Muscle layer of colon (tissue), 2 donors: Measurements from ENCODE around the gene AKNAD1.
"Not testable (repeated sequence)": the region's sequence is repeated elsewhere in the genome, so short reads cannot be mapped to it uniquely, and the experiment has no call there.

ENCODE experiments used
- H3K27ac ChIP-seq: one replicate; pipeline ENCODE4 v1.7.0; 2013; ENCODE audit warnings: low read depth, mild to moderate bottlenecking, low read length, moderate library complexity
- H3K27me3 ChIP-seq, 2 donors: one replicate each; pipeline ENCODE4 v1.7.0; 2013; ENCODE audit warnings: low read length in 2 of 2, mild to moderate bottlenecking in 2 of 2; ENCODE audit not compliant: insufficient read depth in 2 of 2, control insufficient read depth in 1 of 2
- H3K36me3 ChIP-seq: one replicate; pipeline ENCODE4 v1.7.0; 2013; ENCODE audit warnings: mild to moderate bottlenecking, low read length; ENCODE audit not compliant: insufficient read depth
- H3K4me1 ChIP-seq: one replicate; pipeline ENCODE4 v1.7.0; 2013; ENCODE audit warnings: mild to moderate bottlenecking, low read length; ENCODE audit not compliant: insufficient read depth
- H3K4me3 ChIP-seq, 2 donors: one replicate each; pipeline ENCODE4 v1.7.0; 2013; ENCODE audit warnings: low read length in 2 of 2, low read depth in 1 of 2, mild to moderate bottlenecking in 1 of 2, moderate library complexity in 1 of 2
- H3K9ac ChIP-seq: one replicate; pipeline ENCODE4 v1.7.0; 2013; ENCODE audit warnings: low read length
- H3K9me3 ChIP-seq: one replicate; pipeline ENCODE4 v1.7.0; 2013; ENCODE audit warnings: mild to moderate bottlenecking, low read length
- donor health status: abdominal sarcoma.
- donor health status: Adenocarcinoma of cecum.

Gene AKNAD1

DNA sequence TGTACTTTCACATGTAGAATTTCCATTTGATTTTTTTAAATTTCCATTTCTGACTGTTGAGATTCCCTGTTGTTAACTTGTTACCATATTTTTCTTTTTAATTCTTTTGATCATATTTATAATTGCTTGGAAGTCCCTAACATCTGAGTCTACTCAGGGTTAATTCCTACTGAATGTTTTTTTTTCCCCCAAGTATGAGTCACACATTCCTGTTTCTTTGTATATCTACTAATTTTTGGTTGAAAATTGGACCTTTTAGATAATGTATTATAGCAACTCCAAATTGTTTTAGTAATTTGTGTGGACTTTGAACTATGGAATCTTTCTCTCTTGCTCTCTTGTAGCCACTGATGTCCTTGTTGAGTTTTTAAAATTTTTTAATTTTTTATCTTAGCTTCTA lies 55.8 kb downstream of the AKNAD1 start:
- Histone ChIP-seq H3K4me1 (no peaks in the 10 kb centered on the region), H3K36me3 (peaks cover 27% of the 10 kb centered on the region), H3K9me3 (no peaks in the 10 kb centered on the region), H3K27ac (no peak overlapping the region), H3K9ac (no peak overlapping the region), H3K4me3 (no peak overlapping the region), H3K27me3 (no peaks in the 10 kb centered on the region)

DNA sequence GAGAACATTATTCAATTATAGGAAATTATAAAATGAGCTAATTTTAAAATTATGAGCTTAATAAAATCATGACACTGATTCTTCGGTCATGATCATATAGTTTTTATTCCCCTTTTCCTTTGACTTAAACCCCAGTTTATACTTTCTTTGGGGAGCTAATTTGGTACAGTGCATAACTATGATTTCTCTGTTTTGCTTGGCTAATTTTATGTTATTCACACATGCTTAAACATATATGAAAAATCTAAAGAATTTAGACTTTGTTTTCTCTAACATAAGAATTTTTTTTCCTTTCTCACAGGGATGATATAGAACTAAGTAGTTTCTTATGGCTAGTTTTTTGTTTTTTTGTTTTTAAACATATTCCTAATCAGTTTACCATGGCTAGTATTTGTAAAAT lies 57.9 kb downstream of the AKNAD1 start:
- no peak overlapping the region for H3K4me3 ChIP-seq
- H3K27me3 ChIP-seq, result no peaks in the 10 kb centered on the region
- H3K27ac ChIP-seq, result no peak overlapping the region
- H3K9ac ChIP-seq, result no peak overlapping the region
- peaks cover 38% of the 10 kb centered on the region for H3K36me3 ChIP-seq
- no peaks in the 10 kb centered on the region for H3K9me3 ChIP-seq
- H3K4me1 ChIP-seq, result no peaks in the 10 kb centered on the region

DNA sequence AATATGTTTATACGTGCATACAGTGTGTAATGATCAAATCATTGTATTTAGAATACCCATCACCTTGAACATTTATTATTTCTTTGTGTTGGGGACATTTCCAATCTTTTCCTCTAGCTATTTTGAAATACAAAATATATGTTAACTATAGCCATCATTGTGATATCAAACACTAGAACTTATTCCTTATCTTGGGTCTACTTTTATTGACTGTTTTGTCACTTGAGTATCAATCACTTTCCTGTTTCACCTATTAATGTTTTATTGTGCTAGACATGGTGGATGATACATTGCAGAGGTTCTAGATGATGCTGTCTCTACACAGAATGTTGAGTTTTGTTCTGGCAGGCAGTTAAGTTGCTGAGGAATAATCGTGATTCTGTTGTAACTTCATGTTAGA lies 64.5 kb downstream of the AKNAD1 start:
- Histone ChIP-seq H3K27me3 (no peaks in the 10 kb centered on the region), H3K9ac (no peak overlapping the region), H3K27ac (no peak overlapping the region), H3K4me3 (no peak overlapping the region), H3K36me3 (peaks cover 32% of the 10 kb centered on the region), H3K9me3 (peaks cover 4% of the 10 kb centered on the region), H3K4me1 (no peaks in the 10 kb centered on the region)

DNA sequence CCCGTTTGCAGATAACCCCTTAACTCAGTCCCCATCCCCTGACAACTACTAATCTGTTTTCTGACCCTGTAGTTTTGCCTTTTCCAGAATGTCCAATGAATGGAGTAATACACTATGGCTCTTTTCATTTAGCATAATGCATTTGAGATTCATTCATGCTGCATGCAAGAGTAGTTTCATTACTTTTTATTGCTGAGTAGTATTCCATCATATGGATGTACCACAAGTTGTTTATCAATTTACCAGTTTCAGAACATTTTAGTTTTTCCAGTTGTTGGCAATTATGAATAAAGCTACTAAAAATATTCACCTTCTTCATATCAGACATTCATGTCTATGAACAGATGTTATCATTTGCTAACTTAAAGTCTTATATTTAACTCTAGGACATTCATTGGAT lies 65.1 kb downstream of the AKNAD1 start:
- Histone ChIP-seq H3K27ac (no peak overlapping the region), H3K27me3 (no peaks in the 10 kb centered on the region), H3K36me3 (peaks cover 32% of the 10 kb centered on the region), H3K4me1 (no peaks in the 10 kb centered on the region), H3K4me3 (no peak overlapping the region), H3K9ac (no peak overlapping the region), H3K9me3 (peaks cover 4% of the 10 kb centered on the region)

DNA sequence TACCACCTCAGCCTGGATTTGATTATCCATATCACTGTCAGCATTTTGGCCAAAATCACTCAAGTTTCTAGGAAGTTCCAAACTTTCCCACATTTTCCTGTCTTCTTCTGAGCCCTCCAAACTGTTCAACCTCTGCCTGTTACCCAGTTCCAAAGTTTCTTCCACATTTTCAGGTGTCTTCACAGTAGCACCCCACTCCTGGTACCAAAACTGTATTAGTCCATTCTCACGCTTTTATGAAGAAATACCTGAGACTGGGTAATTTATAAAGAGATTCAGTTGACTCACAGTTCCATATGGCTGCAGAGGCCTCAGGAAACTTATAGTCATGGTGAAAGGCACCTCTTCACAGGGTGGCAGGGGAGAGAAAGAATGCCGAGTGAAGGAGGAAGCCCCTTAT lies 71.0 kb downstream of the AKNAD1 start:
- Histone ChIP-seq H3K9me3 (peaks cover 11% of the 10 kb centered on the region), H3K27ac (no peak overlapping the region), H3K4me3 (no peak overlapping the region), H3K4me1 (no peaks in the 10 kb centered on the region), H3K36me3 (peaks cover 26% of the 10 kb centered on the region), H3K27me3 (no peaks in the 10 kb centered on the region), H3K9ac (no peak overlapping the region)

DNA sequence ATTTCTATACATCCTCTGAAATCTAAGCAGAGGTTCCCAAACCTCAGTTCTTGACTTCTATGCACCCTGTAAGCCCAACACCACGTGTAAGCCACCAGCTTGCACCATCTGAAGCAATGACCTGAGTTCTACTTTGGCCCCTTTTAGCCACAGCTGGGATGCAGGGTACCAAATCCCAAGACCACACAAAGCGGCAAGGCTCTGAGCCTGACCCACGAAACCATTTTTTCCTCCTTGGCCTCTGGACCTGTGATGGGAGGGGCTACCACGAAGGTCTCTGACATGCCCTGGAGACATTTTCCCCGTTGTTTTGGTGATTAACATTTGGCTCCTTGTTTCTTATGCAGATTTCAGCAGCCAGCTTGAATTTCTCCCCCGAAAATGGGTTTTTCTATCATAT lies 71.6 kb downstream of the AKNAD1 start:
- Histone ChIP-seq H3K36me3 (peaks cover 28% of the 10 kb centered on the region), H3K9me3 (peaks cover 11% of the 10 kb centered on the region), H3K9ac (no peak overlapping the region), H3K4me3 (no peak overlapping the region), H3K4me1 (no peaks in the 10 kb centered on the region), H3K27me3 (no peaks in the 10 kb centered on the region), H3K27ac (no peak overlapping the region)

- Histone ChIP-seq H3K9me3 (peaks cover 11% of the 10 kb centered on the region), H3K36me3 (peaks cover 54% of the 10 kb centered on the region)
- not testable (repeated sequence) for H3K9ac ChIP-seq, H3K4me3 ChIP-seq, H3K4me1 ChIP-seq, H3K27me3 ChIP-seq, H3K27ac ChIP-seq
Measured at GRCh38 chr1:108781575-108781944, 75.3 kb downstream of the AKNAD1 start.

GRCh38 chr1:108780937-108781574 lies 75.8 kb downstream of the AKNAD1 start:
- H3K27me3 ChIP-seq, result no peaks in the 10 kb centered on the region
- H3K36me3 ChIP-seq, result peaks cover 53% of the 10 kb centered on the region

DNA sequence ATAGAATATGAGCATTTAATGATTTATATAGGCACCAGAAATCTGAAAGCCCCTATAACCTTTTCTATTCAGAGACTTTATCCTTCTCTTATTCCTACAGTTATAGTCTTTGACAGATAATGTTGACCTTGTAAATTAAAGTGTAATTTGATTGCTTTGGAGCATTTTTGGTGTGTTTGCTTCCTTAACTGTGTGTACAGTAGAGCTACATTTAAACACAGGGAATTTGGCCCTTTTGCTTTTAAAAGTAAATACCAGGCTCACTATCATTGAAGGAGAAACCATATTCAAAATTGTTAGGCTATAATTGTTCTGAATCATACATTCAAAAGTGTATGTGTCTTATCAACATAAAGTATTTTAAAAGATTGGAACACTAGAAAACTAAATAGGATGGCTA lies 77.4 kb downstream of the AKNAD1 start:
- no peak overlapping the region for H3K27ac ChIP-seq

More at GRCh38 chr1:108780937-108781574, 75.8 kb downstream of the AKNAD1 start:
- Histone ChIP-seq H3K27ac (no peak overlapping the region), H3K4me1 (no peaks in the 10 kb centered on the region), H3K9me3 (peaks cover 8% of the 10 kb centered on the region), H3K4me3 (no peak overlapping the region), H3K9ac (no peak overlapping the region)

DNA sequence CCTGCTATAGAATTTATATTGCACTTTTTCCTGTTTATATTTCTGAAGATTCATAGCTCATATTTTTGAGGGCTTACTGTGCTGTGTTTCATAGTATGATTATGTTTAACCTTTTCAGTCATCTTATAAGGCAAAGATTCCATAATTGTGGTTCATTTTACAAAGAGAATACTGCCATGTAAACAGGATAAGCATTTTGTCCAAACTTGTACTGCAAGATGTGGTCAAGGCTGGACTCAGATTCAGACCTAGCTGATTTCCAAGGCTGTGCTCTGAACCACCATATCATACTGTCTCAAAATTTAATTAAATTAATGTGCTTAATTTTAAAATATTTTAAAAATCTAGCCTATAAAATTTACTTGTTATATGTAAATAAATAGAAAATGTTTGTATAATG lies 79.1 kb downstream of the AKNAD1 start:
- Histone ChIP-seq H3K36me3 (peaks cover 56% of the 10 kb centered on the region), H3K27me3 (no peaks in the 10 kb centered on the region), H3K4me3 (no peak overlapping the region), H3K27ac (no peak overlapping the region), H3K9ac (no peak overlapping the region), H3K4me1 (no peaks in the 10 kb centered on the region), H3K9me3 (no peaks in the 10 kb centered on the region)

More for the DNA sequence above, 77.4 kb downstream of the AKNAD1 start:
- Histone ChIP-seq H3K4me3 (no peak overlapping the region), H3K4me1 (no peaks in the 10 kb centered on the region), H3K36me3 (peaks cover 44% of the 10 kb centered on the region), H3K9ac (no peak overlapping the region), H3K27me3 (no peaks in the 10 kb centered on the region), H3K9me3 (no peaks in the 10 kb centered on the region)

GRCh38 chr1:108767708-108768107 lies 89.2 kb downstream of the AKNAD1 start:
- H3K36me3 ChIP-seq, result peaks cover 59% of the 10 kb centered on the region
- no peaks in the 10 kb centered on the region for H3K9me3 ChIP-seq
- no peak overlapping the region for H3K9ac ChIP-seq
- H3K4me1 ChIP-seq, result no peaks in the 10 kb centered on the region
- H3K4me3 ChIP-seq, result no peak overlapping the region
- H3K27me3 ChIP-seq, result no peaks in the 10 kb centered on the region
- no peak overlapping the region for H3K27ac ChIP-seq

- Histone ChIP-seq H3K27me3 (no peaks in the 10 kb centered on the region), H3K4me1 (no peaks in the 10 kb centered on the region), H3K36me3 (peaks cover 60% of the 10 kb centered on the region), H3K9ac (no peak overlapping the region), H3K4me3 (no peak overlapping the region), H3K9me3 (no peaks in the 10 kb centered on the region), H3K27ac (no peak overlapping the region)
Measured at GRCh38 chr1:108767115-108767514, 89.8 kb downstream of the AKNAD1 start.
